DOHH2 (cell line): Measurements from ENCODE around the gene NPTN.

Source experiments
- H3F3A ChIP-seq: fragments of 200-600 bp; sonication (generic), shearing (Covaris generic); 2 replicates; pipeline ENCODE4 v1.6.0; 2016; ENCODE audit warnings: antibody characterized with exemption, mild to moderate bottlenecking; ENCODE audit not compliant: control insufficient read depth, insufficient read depth
- H3K27ac ChIP-seq: fragments of 200-600 bp; sonication (generic); 2 replicates; pipeline ENCODE4 v1.5.1; 2014; ENCODE audit warnings: low read depth, mild to moderate bottlenecking, low read length, moderate library complexity
- H3K27me3 ChIP-seq: fragments of 200-600 bp; sonication (generic); 2 replicates; pipeline ENCODE4 v1.6.1; 2014; ENCODE audit warnings: mild to moderate bottlenecking, low read length, mixed read lengths; ENCODE audit not compliant: control insufficient read depth
- H3K36me3 ChIP-seq: fragments of 200-600 bp; sonication (generic); 2 replicates; pipeline ENCODE4 v1.6.1; 2014; ENCODE audit warnings: mild to moderate bottlenecking, low read length, moderate library complexity, mixed read lengths; ENCODE audit not compliant: control insufficient read depth
- H3K4me1 ChIP-seq: fragments of 200-600 bp; sonication (generic); 2 replicates; pipeline ENCODE4 v1.6.1; 2014; ENCODE audit warnings: mild to moderate bottlenecking, low read length, mixed read lengths; ENCODE audit not compliant: control insufficient read depth
- H3K4me2 ChIP-seq: fragments of 200-600 bp; sonication (generic); 2 replicates; pipeline ENCODE4 v1.6.0; 2014; ENCODE audit warnings: mild to moderate bottlenecking, low read length, moderate library complexity
- H3K4me3 ChIP-seq: fragments of 200-600 bp; sonication (generic); 2 replicates; pipeline ENCODE4 v1.5.1; 2014; ENCODE audit warnings: mild to moderate bottlenecking, low read length, mixed read lengths
- H3K79me2 ChIP-seq: fragments of 200-600 bp; sonication (generic); 2 replicates; pipeline ENCODE4 v1.6.1; 2014; ENCODE audit warnings: mild to moderate bottlenecking, low read length, mixed read lengths; ENCODE audit not compliant: control insufficient read depth
- H3K9me2 ChIP-seq: fragments of 200-600 bp; sonication (generic); replicated peaks from 2 replicates; pipeline ENCODE4 v1.6.1; 2014; ENCODE audit warnings: mild to moderate bottlenecking, low read length, mixed read lengths; ENCODE audit not compliant: control insufficient read depth
- H3K9me3 ChIP-seq: fragments of 200-600 bp; sonication (generic); 2 replicates; pipeline ENCODE4 v1.6.1; 2014; ENCODE audit warnings: antibody characterized with exemption, low read length, mixed read lengths; ENCODE audit not compliant: control insufficient read depth, insufficient read depth
- H4K20me1 ChIP-seq: fragments of 200-600 bp; sonication (generic); 2 replicates; pipeline ENCODE4 v1.6.0; 2014; ENCODE audit warnings: low read depth, mild to moderate bottlenecking, antibody characterized with exemption, low read length, moderate library complexity; ENCODE audit not compliant: control insufficient read depth, insufficient read depth
- CTCF ChIP-seq: fragments of 200-600 bp; sonication (generic); IDR thresholded peaks from one replicate; pipeline ENCODE4 v1.5.1; 2014; ENCODE audit warnings: antibody characterized with exemption, mild to moderate bottlenecking, low read depth, low read length; ENCODE audit not compliant: poor library complexity, severe bottlenecking
- EZH2phosphoT487 ChIP-seq: fragments of 200-600 bp; sonication (generic); IDR thresholded peaks from 2 replicates; pipeline ENCODE4 v1.6.1; 2017; ENCODE audit warnings: borderline replicate concordance, mild to moderate bottlenecking, antibody characterized with exemption, low read length, moderate library complexity, mixed read lengths

The NPTN gene

DNA sequence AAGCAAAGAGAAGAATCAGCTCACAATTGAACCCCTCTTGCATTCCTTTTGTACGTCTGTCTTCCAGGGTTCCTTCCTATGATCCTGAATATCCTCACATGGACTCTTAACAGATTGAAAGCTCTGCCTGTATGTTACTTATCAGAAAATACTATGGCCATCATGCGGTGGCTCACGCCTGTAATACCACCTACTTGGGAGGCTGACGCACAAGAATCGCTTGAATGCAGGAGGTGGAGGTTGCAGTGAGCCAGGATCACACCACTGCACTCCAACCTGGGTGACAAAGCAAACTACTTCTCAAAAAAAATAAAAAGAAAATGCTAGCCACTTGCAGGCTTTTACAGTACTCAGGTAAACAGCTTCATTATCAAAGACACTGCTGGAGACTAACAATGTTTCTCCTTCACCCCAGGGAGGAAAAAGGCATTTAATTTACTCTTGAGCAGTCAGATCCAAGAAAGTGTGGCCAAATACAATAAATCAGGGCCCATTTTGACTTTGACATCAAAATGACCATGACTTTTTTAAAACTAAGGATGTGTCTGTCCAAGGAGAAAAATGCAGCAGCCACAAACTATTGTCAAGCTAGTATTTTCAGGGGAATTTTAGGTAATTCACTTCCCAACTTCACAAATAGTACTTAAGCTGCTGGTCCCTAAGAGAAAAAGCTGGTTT is 27.3 kb downstream of the NPTN start:
- Histone ChIP-seq H3K27me3 (no peaks in the 10 kb centered on the region), H3K79me2 (peaks cover 99% of the 10 kb centered on the region), H3K27ac (no peak overlapping the region), H3F3A (no peaks in the 10 kb centered on the region), H3K4me3 (no peak overlapping the region), H3K9me3 (no peaks in the 10 kb centered on the region), H3K4me1 (peaks cover 31% of the 10 kb centered on the region), H4K20me1 (peaks cover 46% of the 10 kb centered on the region; the same call in 1 of the 2 replicates), H3K36me3 (no peaks in the 10 kb centered on the region), H3K4me2 (no peak overlapping the region), H3K9me2 (no peaks in the 10 kb centered on the region)
- no peak for TF ChIP-seq CTCF
- TF ChIP-seq EZH2phosphoT487 = no peak

DNA sequence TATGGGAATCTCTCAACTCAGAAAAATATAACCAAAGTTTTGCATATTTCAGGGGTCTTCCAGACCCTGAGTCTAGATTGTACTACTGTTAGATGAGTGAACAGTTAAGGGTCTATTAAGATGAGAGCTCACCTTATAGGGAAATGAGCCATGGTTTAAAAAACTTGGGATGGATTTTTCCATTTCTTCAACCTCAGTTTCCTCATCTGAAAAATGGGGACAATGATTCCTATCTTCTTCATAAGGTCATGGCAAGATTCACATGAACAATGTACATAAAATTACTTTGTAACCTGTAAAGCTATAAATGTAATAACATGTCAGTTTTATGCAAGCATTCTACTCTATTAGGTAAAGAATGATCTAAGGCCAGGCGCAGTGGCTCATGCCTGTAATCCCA is 28.7 kb downstream of the NPTN start:
- H3K27me3 ChIP-seq = no peaks in the 10 kb centered on the region
- H3K4me2 ChIP-seq = no peak overlapping the region
- H4K20me1 ChIP-seq = peaks cover 36% of the 10 kb centered on the region; the same call in 1 of the 2 replicates
- H3K79me2 ChIP-seq = peaks cover 99% of the 10 kb centered on the region
- no peak overlapping the region for H3K4me3 ChIP-seq
- no peaks in the 10 kb centered on the region for H3K9me2 ChIP-seq
- H3K27ac ChIP-seq = no peak overlapping the region
- no peaks in the 10 kb centered on the region for H3K9me3 ChIP-seq
- H3K36me3 ChIP-seq = no peaks in the 10 kb centered on the region
- no peaks in the 10 kb centered on the region for H3F3A ChIP-seq
- peaks cover 21% of the 10 kb centered on the region for H3K4me1 ChIP-seq
- TF ChIP-seq EZH2phosphoT487 (no peak), CTCF (no peak)

GRCh38 chr15:73602992-73603391 is 30.2 kb downstream of the NPTN start:
- peaks cover 17% of the 10 kb centered on the region for H3K4me1 ChIP-seq

More at GRCh38 chr15:73602992-73603391, 30.2 kb downstream of the NPTN start:
- Histone ChIP-seq H3K27ac (no peak overlapping the region), H3K9me2 (no peaks in the 10 kb centered on the region), H3K9me3 (no peaks in the 10 kb centered on the region), H3K27me3 (no peaks in the 10 kb centered on the region), H3F3A (no peaks in the 10 kb centered on the region), H3K79me2 (peaks cover 98% of the 10 kb centered on the region), H3K36me3 (no peaks in the 10 kb centered on the region), H4K20me1 (peaks cover 38% of the 10 kb centered on the region), H3K4me2 (no peak overlapping the region), H3K4me3 (no peak overlapping the region)
- TF ChIP-seq EZH2phosphoT487 (no peak), CTCF (no peak)
